ENCODE measurements around the gene PLA2G6. TPM values are rescaled to one million over a fixed set of nuclear protein-coding genes. Genes with fewer than 3 reads are reported as not detected.

The PLA2G6 gene
- total and polyA plus RNA-seq, 9 of the 15 experiments (the other 6 are each of a cell fraction or from before 2014, with no cell fraction given) = 0.11 to 12.2 (median 9.7) TPM

GRCh38 chr22:38181453-38182200, at the start of gene PLA2G6 (continued):
- TF ChIP-seq MYBL2 (IDR thresholded peaks at IDR 0.05; ENCODE audit: low read depth) (no peak), MYBL2 (CRISPR knock-in tag; IDR thresholded peaks at IDR 0.05; ENCODE audit: borderline replicate concordance) (no peak), CREBBP (IDR thresholded peaks at IDR 0.05; ENCODE audit: low read depth, low read length) (no peak), ZNF740 (CRISPR knock-in tag; IDR thresholded peaks at IDR 0.05) (no peak), ZNF740 (tag; IDR thresholded peaks at IDR 0.05) (no peak), HOMEZ (CRISPR knock-in tag; IDR thresholded peaks at IDR 0.05) (no peak), RBM25 (IDR thresholded peaks at IDR 0.05; ENCODE audit: low read depth, low read length, severe bottlenecking) (peak; percentile 35), TBL1XR1 (IDR thresholded peaks at IDR 0.05; ENCODE audit: low read length in 2 of 2) (no peak; a peak in 1 of 4 replicates), RNF219 (CRISPR knock-in tag; IDR thresholded peaks at IDR 0.05) (no peak), AFF1 (IDR thresholded peaks at IDR 0.05; ENCODE audit: low read depth in 1 of 2, partially characterized antibody in 2 of 2) (no peak), CHD2 (IDR thresholded peaks at IDR 0.05; ENCODE audit: low read depth, low read length) (no peak), FOXJ3 (CRISPR knock-in tag; IDR thresholded peaks at IDR 0.05) (no peak), RFX1 (IDR thresholded peaks at IDR 0.05) (no peak), PYGO2 (tag; IDR thresholded peaks at IDR 0.05) (no peak), ILK (tag; IDR thresholded peaks at IDR 0.05; ENCODE audit: borderline replicate concordance, low read depth) (no peak), NONO (IDR thresholded peaks at IDR 0.05; ENCODE audit: low read depth in 2 of 2, low read length in 1 of 2) (no peak), ZNF589 (CRISPR knock-in tag; IDR thresholded peaks at IDR 0.05; ENCODE audit: low read depth) (no peak)

All from K562 (cell line).